Natural killer cell (primary cell): ENCODE measurements around the gene IL13RA2. TPM values are rescaled to one million over a fixed set of nuclear protein-coding genes. Genes with fewer than 3 reads are reported as not detected.

Experiments used
- ATAC-seq, 3 donors: fragments of 150-1000 bp in 2 of 3; fragments of 200-7000 bp in 1 of 3; cut with Tn5 transposase; 1 replicate in 1 of 3; 2 replicates in 2 of 3; pipeline ENCODE4 v1.10.0; 2021; ENCODE audit warnings: mild to moderate bottlenecking in 2 of 3, moderate library complexity in 2 of 3
- DNase-seq, 2 donors: peaks; one replicate each; pipeline versions ENCODE4 v3.0.0 to v3.0.0-alpha.2; 2013 to 2021; ENCODE audit warnings: mixed read lengths in 1 of 2
- H3K27ac ChIP-seq: one replicate; pipeline ENCODE4 v1.5.1; 2013; ENCODE audit warnings: mild to moderate bottlenecking, low read length
- H3K27me3 ChIP-seq: one replicate; pipeline ENCODE4 v1.6.1; 2013; ENCODE audit warnings: low read length; ENCODE audit not compliant: control insufficient read depth, insufficient read depth
- H3K36me3 ChIP-seq: one replicate; pipeline ENCODE4 v1.6.1; 2013; ENCODE audit warnings: low read length; ENCODE audit not compliant: control insufficient read depth, insufficient read depth
- H3K4me1 ChIP-seq: one replicate; pipeline ENCODE4 v1.6.1; 2013; ENCODE audit warnings: low read length; ENCODE audit not compliant: control insufficient read depth, insufficient read depth
- H3K4me3 ChIP-seq: one replicate; pipeline ENCODE4 v1.5.1; 2013; ENCODE audit warnings: low read length
- H3K9me3 ChIP-seq: one replicate; pipeline ENCODE4 v1.6.1; 2013; ENCODE audit warnings: low read length; ENCODE audit not compliant: control insufficient read depth, insufficient read depth
- H3K27ac Mint-ChIP-seq, 2 donors: one replicate each; pipeline ENCODE4 v1.8.0; 2022; ENCODE audit warnings: mild to moderate bottlenecking in 2 of 2, mixed read lengths in 2 of 2, moderate library complexity in 1 of 2
- H3K27me3 Mint-ChIP-seq, 2 donors: one replicate each; pipeline ENCODE4 v1.8.0; 2022; ENCODE audit warnings: low read depth in 2 of 2, mixed read lengths in 2 of 2
- H3K36me3 Mint-ChIP-seq: one replicate; pipeline ENCODE4 v1.8.0; 2022; ENCODE audit warnings: mixed read lengths
- H3K4me1 Mint-ChIP-seq, 2 donors: one replicate each; pipeline ENCODE4 v1.8.0; 2022; ENCODE audit warnings: mixed read lengths in 2 of 2
- H3K4me3 Mint-ChIP-seq: one replicate; pipeline ENCODE4 v1.8.0; 2022; ENCODE audit warnings: mild to moderate bottlenecking, moderate library complexity, mixed read lengths
- H3K9me3 Mint-ChIP-seq, 2 donors: one replicate each; pipeline ENCODE4 v1.8.0; 2022; ENCODE audit warnings: mixed read lengths in 2 of 2
- WGBS: methylation state at CpG from one replicate; pipeline ENCODE4 v1.1.7; 2013; ENCODE audit warnings: missing lambda C conversion rate; ENCODE audit not compliant: insufficient coverage; 5-methylcytosine and 5-hydroxymethylcytosine counted together
- intact Hi-C: fragments of 100-400 bp; cut with micrococcal nuclease; formaldehyde crosslinking; loops from one replicate; pipeline ENCODE4 v1.14.2; 2022
- total RNA-seq, 4 donors: library from RNA; stranded (reverse); fragments of 120-200 nt in 1 of 4; gene quantifications; one replicate each; pipeline versions ENCODE4 v1.2.3 to v1.2.4, GENCODE V29; 2013 to 2022
- TF ChIP-seq, protein P1 (sequence below): fragments of 200-600 bp; IDR thresholded peaks from one replicate; pipeline ENCODE4 v1.8.0; 2022; ENCODE audit warnings: antibody characterized with exemption

IL13RA2 gene
- total RNA-seq, 3 donors from 2014 or later (not counting 1 experiment from before 2014, with no cell fraction given), result not detected

DNA sequence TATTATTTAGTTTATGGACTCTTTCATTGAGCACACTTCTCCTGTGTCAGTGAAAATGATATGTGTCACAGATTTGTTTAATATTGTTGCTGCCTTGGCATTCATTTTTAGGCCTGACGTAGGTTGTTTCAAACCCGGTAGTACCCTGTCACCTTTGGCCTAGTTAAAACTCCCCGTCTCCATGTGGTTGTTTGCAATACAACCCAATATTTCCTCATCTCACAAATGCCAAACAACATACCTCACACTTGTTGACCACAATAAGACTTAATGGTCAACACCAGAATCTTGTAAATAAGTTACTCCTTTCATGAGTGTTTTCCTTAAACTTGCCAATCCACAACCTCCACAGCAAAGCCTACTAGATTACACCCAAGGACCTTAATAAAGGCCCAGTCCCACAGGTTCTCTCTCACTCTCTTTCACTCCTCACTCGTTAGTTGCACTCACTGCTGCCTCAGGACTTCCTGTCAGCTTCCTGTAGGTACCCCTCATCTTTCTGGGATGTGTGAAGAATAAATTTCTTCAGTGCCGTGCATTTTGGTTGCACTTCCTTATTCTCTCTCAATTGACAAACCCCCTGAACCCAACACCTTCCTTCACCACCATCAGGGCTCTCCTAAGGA lies 31.3 kb downstream of the IL13RA2 start:
- peak in 2 of 3 donors; percentile 78 to 89 for ATAC-seq
- WGBS, result 69% methylated on average over 3 of the region's 5 CpGs
- TF ChIP-seq, protein P1, sequence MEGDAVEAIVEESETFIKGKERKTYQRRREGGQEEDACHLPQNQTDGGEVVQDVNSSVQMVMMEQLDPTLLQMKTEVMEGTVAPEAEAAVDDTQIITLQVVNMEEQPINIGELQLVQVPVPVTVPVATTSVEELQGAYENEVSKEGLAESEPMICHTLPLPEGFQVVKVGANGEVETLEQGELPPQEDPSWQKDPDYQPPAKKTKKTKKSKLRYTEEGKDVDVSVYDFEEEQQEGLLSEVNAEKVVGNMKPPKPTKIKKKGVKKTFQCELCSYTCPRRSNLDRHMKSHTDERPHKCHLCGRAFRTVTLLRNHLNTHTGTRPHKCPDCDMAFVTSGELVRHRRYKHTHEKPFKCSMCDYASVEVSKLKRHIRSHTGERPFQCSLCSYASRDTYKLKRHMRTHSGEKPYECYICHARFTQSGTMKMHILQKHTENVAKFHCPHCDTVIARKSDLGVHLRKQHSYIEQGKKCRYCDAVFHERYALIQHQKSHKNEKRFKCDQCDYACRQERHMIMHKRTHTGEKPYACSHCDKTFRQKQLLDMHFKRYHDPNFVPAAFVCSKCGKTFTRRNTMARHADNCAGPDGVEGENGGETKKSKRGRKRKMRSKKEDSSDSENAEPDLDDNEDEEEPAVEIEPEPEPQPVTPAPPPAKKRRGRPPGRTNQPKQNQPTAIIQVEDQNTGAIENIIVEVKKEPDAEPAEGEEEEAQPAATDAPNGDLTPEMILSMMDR, result no peak
- no peaks in the 10 kb centered on the region for H3K9me3 ChIP-seq
- no peaks in the 10 kb centered on the region for H3K27me3 ChIP-seq
- H3K4me3 ChIP-seq, result no peak overlapping the region
- H3K4me1 ChIP-seq, result no peaks in the 10 kb centered on the region
- intact Hi-C loops, result no loop called here
- Mint-ChIP-seq H3K36me3 (no peaks in the 10 kb centered on the region), H3K4me1 (peaks cover 22% of the 10 kb centered on the region in 2 donors), H3K27me3 (no peaks in the 10 kb centered on the region), H3K9me3 (peaks cover 0 to 3% of the 10 kb centered on the region in 2 donors), H3K4me3 (peak overlapping the region; percentile 15), H3K27ac (peak overlapping the region; percentile 81 to 89)
- no peak for DNase-seq
- peak overlapping the region; percentile 38 for H3K27ac ChIP-seq
- no peaks in the 10 kb centered on the region for H3K36me3 ChIP-seq

DNA sequence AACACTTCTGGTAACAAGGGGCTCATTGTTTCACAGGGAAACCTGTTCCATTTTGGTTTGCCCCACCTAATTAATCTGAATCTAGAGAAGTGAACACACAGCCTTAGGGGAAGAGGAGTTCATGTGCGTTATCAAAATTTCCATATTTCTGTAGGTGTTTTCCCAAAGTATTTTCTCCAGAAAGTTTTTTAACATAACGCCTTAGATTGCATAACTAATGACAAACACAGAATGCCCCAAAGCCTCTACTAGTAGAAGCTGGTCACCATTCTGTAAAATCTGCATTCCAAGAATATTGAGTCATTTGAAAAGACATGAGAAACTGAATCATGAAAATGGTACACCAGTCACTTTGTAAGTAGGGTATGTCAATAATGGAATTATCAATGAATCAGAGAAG lies 41.1 kb downstream of the IL13RA2 start:
- no peaks in the 10 kb centered on the region for H3K36me3 ChIP-seq
- ATAC-seq (no peak), DNase-seq (no peak)
- Mint-ChIP-seq H3K4me3 (no peak overlapping the region), H3K4me1 (no peaks in the 10 kb centered on the region), H3K36me3 (no peaks in the 10 kb centered on the region), H3K9me3 (peaks cover 0 to 4% of the 10 kb centered on the region in 2 donors), H3K27me3 (no peaks in the 10 kb centered on the region), H3K27ac (no peak overlapping the region)
- H3K4me1 ChIP-seq, result no peaks in the 10 kb centered on the region
- no peaks in the 10 kb centered on the region for H3K9me3 ChIP-seq
- 83% methylated on average over 1 of the region's 2 CpGs for WGBS
- no peak overlapping the region for H3K27ac ChIP-seq
- H3K4me3 ChIP-seq, result no peak overlapping the region
- TF ChIP-seq, protein P1, result no peak
- H3K27me3 ChIP-seq, result no peaks in the 10 kb centered on the region
- intact Hi-C loops, result no loop called here

GRCh38 chrX:114973013-114973412 lies 44.4 kb downstream of the IL13RA2 start:
- no peaks in the 10 kb centered on the region for H3K9me3 ChIP-seq
- Mint-ChIP-seq H3K27me3 (peaks cover 0 to 7% of the 10 kb centered on the region in 2 donors), H3K4me3 (no peak overlapping the region), H3K4me1 (no peaks in the 10 kb centered on the region), H3K9me3 (no peaks in the 10 kb centered on the region), H3K36me3 (no peaks in the 10 kb centered on the region), H3K27ac (no peak overlapping the region)
- no peaks in the 10 kb centered on the region for H3K36me3 ChIP-seq
- TF ChIP-seq, protein P1, result no peak
- DNase-seq (no peak), ATAC-seq (no peak)
- H3K27ac ChIP-seq, result no peak overlapping the region
- no peaks in the 10 kb centered on the region for H3K4me1 ChIP-seq
- H3K4me3 ChIP-seq, result no peak overlapping the region
- intact Hi-C loops, result no loop called here
- H3K27me3 ChIP-seq, result no peaks in the 10 kb centered on the region

GRCh38 chrX:114970806-114971205 lies 46.6 kb downstream of the IL13RA2 start:
- 85% methylated on average over 3 of the region's 3 CpGs for WGBS
- no peak for ATAC-seq
- H3K4me1 Mint-ChIP-seq, result no peaks in the 10 kb centered on the region

More at GRCh38 chrX:114970806-114971205, 46.6 kb downstream of the IL13RA2 start:
- Mint-ChIP-seq H3K4me3 (no peak overlapping the region), H3K36me3 (no peaks in the 10 kb centered on the region), H3K9me3 (peaks cover 0 to 2% of the 10 kb centered on the region in 2 donors), H3K27ac (no peak overlapping the region), H3K27me3 (peaks cover 0 to 25% of the 10 kb centered on the region in 2 donors)
- DNase-seq, result no peak
- H3K27ac ChIP-seq, result no peak overlapping the region
- H3K4me1 ChIP-seq, result no peaks in the 10 kb centered on the region
- TF ChIP-seq, protein P1, result no peak
- H3K4me3 ChIP-seq, result no peak overlapping the region
- intact Hi-C loops, result no loop called here
- no peaks in the 10 kb centered on the region for H3K36me3 ChIP-seq
- no peaks in the 10 kb centered on the region for H3K27me3 ChIP-seq
- H3K9me3 ChIP-seq, result no peaks in the 10 kb centered on the region
